ENCODE results near the gene CDK11A.
"Not testable (repeated sequence)": the region's sequence is repeated elsewhere in the genome, so short reads cannot be mapped to it uniquely, and the experiment has no call there.

GRCh38 chr1:1746566-1746909, 22.4 kb upstream of the CDK11A start:
- TF ChIP-seq CTCF (conservative IDR thresholded peaks at IDR 0.05; ENCODE audit: low read length); EZH2phosphoT487 (IDR thresholded peaks at IDR 0.05; ENCODE audit: borderline replicate concordance, low read depth, low read length): not testable (repeated sequence)
